Adipose tissue (tissue), 3 donors: ENCODE measurements around the gene PRR13. TPM values are rescaled to one million over a fixed set of nuclear protein-coding genes. Genes with fewer than 3 reads are reported as not detected.
"Not testable (repeated sequence)": the region's sequence is repeated elsewhere in the genome, so short reads cannot be mapped to it uniquely, and the experiment has no call there.

Experiments
- H3K27ac ChIP-seq: one replicate; pipeline ENCODE4 v1.5.1; 2013; ENCODE audit warnings: low read depth, low read length
- WGBS, 3 donors: extraction: QIAGEN DNeasy Blood & Tissue Kit; methylation state at CpG; one replicate each; pipeline ENCODE4 v1.1.7; 2013; 5-methylcytosine and 5-hydroxymethylcytosine counted together
- polyA plus RNA-seq, 3 donors: library from polyadenylated mRNA; stranded (reverse); fragments of 200-250 nt; gene quantifications; one replicate each; pipeline ENCODE4 v1.2.3, GENCODE V29; 2013
- donor health status: healthy with polysubstance abuse.
- donor health status: Bipolar disorder and iron deficiency.
- donor health status: healthy.

The PRR13 gene
- polyA plus RNA-seq, 3 donors, result 82.1 to 179 (median 162) TPM

GRCh38 chr12:53463802-53464560 is 22.4 kb downstream of the PRR13 start:
- WGBS, 3 donors, result 48 to 66% (median 63%) methylated on average over 5 of the region's 5 CpGs
- H3K27ac ChIP-seq, result no peak overlapping the region

GRCh38 chr12:53464685-53465418 is 23.3 kb downstream of the PRR13 start:
- H3K27ac ChIP-seq, result no peak overlapping the region
- WGBS, 3 donors, result 92 to 94% (median 94%) methylated on average over 11 of the region's 11 CpGs

- no peak overlapping the region for H3K27ac ChIP-seq
- 53 to 75% (median 66%) methylated on average over 2 of the region's 2 CpGs for WGBS, 3 donors
Measured at GRCh38 chr12:53465679-53466078, 24.1 kb downstream of the PRR13 start.

GRCh38 chr12:53466640-53467039 is 25.1 kb downstream of the PRR13 start:
- WGBS, 3 donors, result 72 to 82% (median 73%) methylated on average over 4 of the region's 4 CpGs
- no peak overlapping the region for H3K27ac ChIP-seq

GRCh38 chr12:53467082-53467481 is 25.5 kb downstream of the PRR13 start:
- WGBS, 3 donors, result 60 to 78% (median 67%) methylated on average over 5 of the region's 5 CpGs

GRCh38 chr12:53467880-53468279 is 26.3 kb downstream of the PRR13 start:
- WGBS, 3 donors, result 56 to 83% (median 80%) methylated on average over 2 of the region's 2 CpGs
- no peak overlapping the region for H3K27ac ChIP-seq

More at GRCh38 chr12:53467082-53467481, 25.5 kb downstream of the PRR13 start:
- no peak overlapping the region for H3K27ac ChIP-seq

- WGBS, 3 donors, result 45 to 80% (median 63%) methylated on average over 1 of the region's 1 CpG
- no peak overlapping the region for H3K27ac ChIP-seq
Measured at GRCh38 chr12:53468282-53468681, 26.7 kb downstream of the PRR13 start.

GRCh38 chr12:53472056-53472582 is 30.6 kb downstream of the PRR13 start:
- no peak overlapping the region for H3K27ac ChIP-seq
- 77 to 89% (median 81%) methylated on average over 1 of the region's 1 CpG for WGBS, 3 donors

GRCh38 chr12:53474077-53474476 is 32.5 kb downstream of the PRR13 start:
- no peak overlapping the region for H3K27ac ChIP-seq
- 62 to 71% (median 64%) methylated on average over 2 of the region's 2 CpGs for WGBS, 3 donors

- no peak overlapping the region for H3K27ac ChIP-seq
- 66 to 72% (median 71%) methylated on average over 13 of the region's 13 CpGs for WGBS, 3 donors
Measured at GRCh38 chr12:53474819-53475218, 33.3 kb downstream of the PRR13 start.

GRCh38 chr12:53476769-53477209 is 35.3 kb downstream of the PRR13 start:
- no peak overlapping the region for H3K27ac ChIP-seq
- WGBS, 3 donors, result 67 to 70% (median 70%) methylated on average over 2 of the region's 2 CpGs

- no peak overlapping the region for H3K27ac ChIP-seq
- WGBS, 3 donors, result 42 to 53% (median 43%) methylated on average over 1 of the region's 1 CpG
Measured at GRCh38 chr12:53478865-53479264, 37.3 kb downstream of the PRR13 start.

- no peak overlapping the region for H3K27ac ChIP-seq
- 81 to 87% (median 84%) methylated on average over 5 of the region's 5 CpGs for WGBS, 3 donors
Measured at GRCh38 chr12:53479331-53479730, 37.8 kb downstream of the PRR13 start.

GRCh38 chr12:53480491-53481442 is 39.2 kb downstream of the PRR13 start:
- WGBS, 3 donors, result 69 to 73% (median 73%) methylated on average over 12 of the region's 12 CpGs

GRCh38 chr12:53481458-53481857 is 39.9 kb downstream of the PRR13 start:
- not testable (repeated sequence) for H3K27ac ChIP-seq
- WGBS, 3 donors, result 58 to 73% (median 71%) methylated on average over 6 of the region's 6 CpGs

More at GRCh38 chr12:53480491-53481442, 39.2 kb downstream of the PRR13 start:
- H3K27ac ChIP-seq, result no peak overlapping the region

- WGBS, 3 donors, result 74 to 86% (median 79%) methylated on average over 9 of the region's 9 CpGs
- no peak overlapping the region for H3K27ac ChIP-seq
Measured at GRCh38 chr12:53481939-53482586, 40.5 kb downstream of the PRR13 start.

GRCh38 chr12:53482626-53483168 is 41.2 kb downstream of the PRR13 start:
- WGBS, 3 donors, result 79 to 86% (median 82%) methylated on average over 17 to 18 of the region's 18 CpGs
- H3K27ac ChIP-seq, result no peak overlapping the region
